Measurements from ENCODE around the gene POMC. TPM values are rescaled to one million over a fixed set of nuclear protein-coding genes. Genes with fewer than 3 reads are reported as not detected.

POMC gene
- total and polyA plus RNA-seq, 2 of the 8 experiments (the other 6 are each of a cell fraction or from before 2014, with no cell fraction given): 1.7 to 4.7 TPM

DNA sequence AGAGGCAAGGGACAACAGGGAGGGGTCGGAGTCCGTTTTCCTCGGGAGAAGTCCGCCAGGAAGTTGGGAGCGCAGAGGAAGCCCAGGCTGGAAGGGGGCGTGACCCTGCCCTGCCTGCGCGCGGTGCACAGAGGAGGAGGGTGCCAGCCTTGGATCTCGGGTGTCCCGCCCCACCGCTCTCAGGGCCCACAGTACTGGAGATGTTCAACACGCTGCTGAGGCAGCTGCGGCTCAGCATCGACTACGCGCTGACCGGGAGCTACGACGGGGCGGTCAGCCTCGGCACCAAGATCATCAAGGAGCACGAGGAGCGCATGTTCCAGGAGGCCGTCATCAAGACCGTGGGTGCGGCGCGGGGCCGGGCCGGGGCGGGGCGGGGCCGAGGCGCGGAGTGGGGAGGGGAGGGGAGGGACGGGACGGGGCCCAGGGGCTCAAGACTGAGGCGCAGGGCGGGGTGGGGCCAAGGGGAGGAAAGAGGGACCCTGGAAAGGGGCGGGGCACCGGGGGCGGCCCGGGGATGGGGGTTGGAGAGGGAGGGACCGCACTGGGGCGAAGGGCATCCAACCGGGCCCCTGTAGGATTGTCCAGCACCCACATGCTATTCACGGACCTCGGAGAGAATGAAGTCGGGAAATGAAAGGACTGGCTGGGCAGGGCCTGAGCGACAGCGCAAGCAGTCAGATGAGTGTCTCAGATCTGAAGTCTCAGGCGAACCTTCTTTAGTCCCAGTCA is 36.6 kb downstream of the POMC start:
- no peak overlapping the region for H3K9ac ChIP-seq (replicated peaks in 1 of 4; ENCODE audit: extremely low read depth in 1 of 4, low read depth in 3 of 4, low read length in 3 of 4)
- H3K4me2 ChIP-seq (ENCODE audit: insufficient read depth in 1 of 2, low read depth in 2 of 2, low read length in 2 of 2): peak overlapping the region; percentile 94 to 98
- H3K27ac ChIP-seq (ENCODE audit: low read depth, low read length): no peak overlapping the region
- no peak overlapping the region for H4K8ac ChIP-seq (ENCODE audit: extremely low read depth, insufficient read depth, low read length)
- no peak overlapping the region for H2BK120ac ChIP-seq (replicated peaks; ENCODE audit: low read depth, low read length)
- POLR2A ChIA-PET (ENCODE audit: partially characterized antibody): interaction anchor here (1.1 to 2.8 kb wide), 3 partner anchors 20 to 161 kb away, joined by 3 to 11 read pairs (median 3); no protein-coding TSS in a partner anchor
- H3K79me2 ChIP-seq (ENCODE audit: control insufficient read depth in 1 of 2, insufficient read depth in 2 of 2, low read length in 2 of 2): no peaks in the 10 kb centered on the region
- peaks cover 6% of the 10 kb centered on the region; the same call in 1 of the 2 replicates for H3K23me2 ChIP-seq (ENCODE audit: low read depth, low read length)
- H2AFZ ChIP-seq (ENCODE audit: low read length): peak overlapping the region; percentile 80; the same call in 1 of the 2 replicates
- H4K91ac ChIP-seq (replicated peaks; ENCODE audit: insufficient read length, low read length): no peak overlapping the region
- no peak overlapping the region for H3K4ac ChIP-seq (replicated peaks; ENCODE audit: insufficient read length, low read depth, low read length)
- H3K27me3 ChIP-seq (replicated peaks in 1 of 4; ENCODE audit: control insufficient read depth in 3 of 4, extremely low read depth in 1 of 4, insufficient read depth in 3 of 4, low read length in 3 of 4): peaks cover 2 to 32% (median 21%) of the 10 kb centered on the region in 4 experiments
- peak overlapping the region; percentile 39 to 56 (median 49); a peak in 7 of 8 replicates for H3K4me3 ChIP-seq (ENCODE audit: extremely low read depth in 1 of 4, insufficient read depth in 2 of 4, low read depth in 3 of 4, low read length in 4 of 4)
- CTCF ChIA-PET (ENCODE audit: partially characterized antibody): interaction anchor here (0.8 to 10.0 kb wide), 9 partner anchors 16 to 155 kb away, joined by 3 to 176 read pairs (median 3); no protein-coding TSS in a partner anchor
- no peak overlapping the region for H3K23ac ChIP-seq (ENCODE audit: insufficient read length)
- peaks cover 0 to 12% (median 7%) of the 10 kb centered on the region in 4 experiments; a peak in 6 of 7 replicates for H3K4me1 ChIP-seq (replicated peaks in 1 of 4; ENCODE audit: control insufficient read depth in 3 of 4, insufficient read depth in 4 of 4, low read length in 3 of 4)
- no peak overlapping the region for H2BK5ac ChIP-seq (ENCODE audit: low read depth, low read length)
- no peak overlapping the region for H2BK12ac ChIP-seq (ENCODE audit: low read depth, low read length)
- H4K5ac ChIP-seq (ENCODE audit: insufficient read length, low read depth, low read length): no peak overlapping the region
- H3K56ac ChIP-seq (replicated peaks; ENCODE audit: insufficient read length, low read depth, low read length): no peak overlapping the region
- no peaks in the 10 kb centered on the region for H3K9me3 ChIP-seq (ENCODE audit: insufficient read depth in 2 of 2, low read depth in 1 of 2, low read length in 1 of 2)
- 9% methylated on average over 29 of the region's 53 CpGs; no CpG with 5 or more reads in 1 of the 2 experiments for WGBS, 2 experiments (ENCODE audit: extremely low coverage in 1 of 2, insufficient coverage in 1 of 2, insufficient read length in 1 of 2, insufficient replicate concordance in 2 of 2, low coverage in 1 of 2, low lambda C conversion rate in 2 of 2, missing lambda C conversion rate in 1 of 2)
- no peak overlapping the region for H2BK20ac ChIP-seq (ENCODE audit: low read length)
- peak in 1 of 2 experiments; percentile 67 for DNase-seq (ENCODE audit: low read depth in 1 of 2, low spot score in 2 of 2)
- H3K18ac ChIP-seq (ENCODE audit: extremely low read depth, low read length): no peak overlapping the region; the same call in 1 of the 2 replicates
- H2AK5ac ChIP-seq (ENCODE audit: low read depth, low read length): no peak overlapping the region
- no peaks in the 10 kb centered on the region for H3K79me1 ChIP-seq (ENCODE audit: low read depth, low read length)
- H4K20me1 ChIP-seq (replicated peaks in 1 of 2; ENCODE audit: control insufficient read depth in 1 of 2, insufficient read depth in 2 of 2, low read length in 2 of 2): no peaks in the 10 kb centered on the region
- peaks cover 0 to 2% (median 0%) of the 10 kb centered on the region in 4 experiments; a peak in 1 of 8 replicates for H3K36me3 ChIP-seq (ENCODE audit: control insufficient read depth in 2 of 4, insufficient read depth in 4 of 4, low read length in 3 of 4)
- H2BK15ac ChIP-seq (ENCODE audit: low read length): no peak overlapping the region
- H3K14ac ChIP-seq (ENCODE audit: insufficient read length): no peak overlapping the region
- no peak for FAIRE-seq
- TF ChIP-seq RAD21 (IDR thresholded peaks at IDR 0.05 in 1 of 2, conservative IDR thresholded peaks at IDR 0.05 in 1 of 2; ENCODE audit: low read depth in 2 of 2, low read length in 2 of 2): no peak
- TF ChIP-seq RXRA (IDR thresholded peaks at IDR 0.05; ENCODE audit: insufficient read depth, low read depth, low read length): no peak
- no peak for TF ChIP-seq POLR2A (IDR thresholded peaks at IDR 0.05; ENCODE audit: control extremely low read depth in 1 of 2, low read depth in 2 of 2, low read length in 2 of 2)
- TF ChIP-seq SP1 (IDR thresholded peaks at IDR 0.05; ENCODE audit: low read depth, low read length): no peak
- TF ChIP-seq, protein P1, sequence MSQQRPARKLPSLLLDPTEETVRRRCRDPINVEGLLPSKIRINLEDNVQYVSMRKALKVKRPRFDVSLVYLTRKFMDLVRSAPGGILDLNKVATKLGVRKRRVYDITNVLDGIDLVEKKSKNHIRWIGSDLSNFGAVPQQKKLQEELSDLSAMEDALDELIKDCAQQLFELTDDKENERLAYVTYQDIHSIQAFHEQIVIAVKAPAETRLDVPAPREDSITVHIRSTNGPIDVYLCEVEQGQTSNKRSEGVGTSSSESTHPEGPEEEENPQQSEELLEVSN (IDR thresholded peaks at IDR 0.05): peak; percentile 67
- peak; percentile 34 for TF ChIP-seq KDM4A (IDR thresholded peaks at IDR 0.05; ENCODE audit: low read depth, low read length, severe bottlenecking)
- TF ChIP-seq PHF8 (conservative IDR thresholded peaks at IDR 0.05; ENCODE audit: low read depth, low read length): no peak
- TF ChIP-seq TAF1 (IDR thresholded peaks at IDR 0.05; ENCODE audit: low read depth, low read length): 0 out of 2 replicates have a peak, but pooled peaks have one; percentile 9
- no peak for TF ChIP-seq CEBPB (IDR thresholded peaks at IDR 0.05; ENCODE audit: low read depth, low read length)
